AML-193 (cell line): ENCODE data around the gene PRKCH.

Experiments used
- DNase-seq, 2 experiments: peaks; one replicate each; lab custom pipeline; 2025; lab: John Stamatoyannopoulos, UW

The PRKCH gene

DNA sequence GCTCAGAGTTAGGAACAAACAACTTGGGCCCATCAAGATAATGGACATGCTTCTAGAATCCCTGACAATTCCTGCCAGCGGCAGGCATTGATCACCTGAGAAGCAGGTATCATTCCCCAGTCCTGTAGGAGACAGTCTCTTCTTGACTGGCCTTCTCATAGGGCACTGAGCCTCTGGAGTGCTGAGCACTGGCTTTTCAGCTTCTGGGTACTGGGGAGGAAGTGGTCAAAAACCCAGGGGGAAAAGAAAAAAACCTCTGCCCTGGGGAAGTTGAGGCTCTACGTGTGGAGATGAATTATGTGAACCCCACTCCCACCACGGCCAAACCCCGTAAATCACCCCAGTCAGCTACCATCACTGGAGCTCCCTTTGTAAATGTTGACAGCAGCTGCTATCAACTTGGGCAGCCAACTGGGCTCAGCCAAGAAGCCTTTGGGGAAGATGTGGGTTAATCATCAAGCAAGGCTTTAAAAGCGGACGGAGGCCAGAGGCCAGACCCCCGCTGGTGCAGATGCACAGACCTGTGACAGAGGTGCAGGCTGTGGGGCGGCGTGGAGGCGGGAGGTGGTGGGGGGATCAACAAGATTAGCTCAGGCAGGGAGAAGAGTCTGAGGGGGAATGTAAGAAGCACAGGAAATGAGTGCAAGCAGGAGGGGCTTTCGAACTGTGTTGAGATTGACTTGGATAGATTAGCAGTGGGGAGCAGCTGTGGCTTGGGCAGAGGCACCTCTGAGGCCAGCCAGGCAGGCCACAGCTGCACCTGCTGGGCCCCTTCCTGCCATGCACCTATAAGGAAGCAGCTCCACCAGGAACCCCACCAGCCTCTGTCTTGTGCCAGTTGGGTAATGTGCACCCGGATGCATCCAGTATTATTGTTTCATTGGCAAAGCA, 268.6 kb downstream of the PRKCH start:
- no peak for DNase-seq

DNA sequence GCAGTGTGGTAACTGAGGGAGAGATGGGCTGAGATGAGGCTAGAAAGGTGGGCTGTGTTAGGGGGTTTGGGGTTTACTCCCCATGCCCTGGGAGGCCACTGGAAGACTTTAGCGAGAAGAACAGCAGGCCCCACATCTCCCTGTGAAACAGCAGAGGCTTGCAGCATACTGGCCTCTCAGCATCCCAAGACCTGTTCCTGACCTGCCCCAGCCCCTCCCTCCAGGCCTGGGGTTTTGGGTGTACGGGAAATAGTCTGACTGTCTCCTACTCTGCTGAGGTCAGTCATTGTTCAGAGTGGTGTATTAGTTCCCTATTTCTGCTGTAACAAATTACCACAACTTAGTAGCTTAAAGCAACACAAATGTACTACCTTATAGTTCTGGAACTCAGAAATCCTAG, 270.5 kb downstream of the PRKCH start:
- no peak for DNase-seq

DNA sequence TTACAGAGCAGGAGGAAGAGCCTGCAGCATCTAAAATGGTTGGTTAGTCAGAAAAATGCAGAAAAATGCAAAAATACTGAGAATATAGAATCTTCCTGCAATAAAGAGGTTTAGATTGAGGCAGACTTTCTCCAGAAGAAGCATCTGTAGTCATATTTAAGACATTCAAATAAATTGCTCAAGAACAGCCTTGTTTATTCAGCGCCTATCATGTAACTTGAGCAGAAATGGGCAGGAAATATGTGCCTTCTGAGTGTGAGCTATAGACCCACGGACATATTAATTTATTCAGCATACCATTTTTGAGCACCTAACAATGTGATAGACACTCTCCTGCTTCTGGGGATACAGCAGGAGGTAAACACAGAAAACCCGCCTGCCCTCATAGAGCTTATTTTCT, 272.0 kb downstream of the PRKCH start:
- DNase-seq, result no peak

DNA sequence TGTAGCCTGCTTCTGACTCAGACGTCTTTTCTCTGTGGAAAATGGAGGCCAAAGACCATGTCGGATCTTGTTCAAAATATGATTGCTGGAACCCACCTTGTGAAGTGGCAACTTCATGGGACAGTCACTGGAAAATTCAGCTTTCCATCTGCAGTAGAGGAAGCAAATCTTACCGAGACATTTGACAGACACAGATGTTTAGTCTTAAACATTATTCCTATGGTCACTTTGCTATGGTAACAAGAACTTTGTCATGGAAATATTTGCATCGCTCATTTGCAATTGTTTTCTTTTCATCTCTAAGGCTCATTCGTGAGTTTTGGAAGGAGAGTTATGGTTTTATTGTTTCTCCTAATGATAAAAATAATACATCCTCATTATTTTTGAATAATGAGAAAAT, 275.6 kb downstream of the PRKCH start:
- DNase-seq, result no peak

DNA sequence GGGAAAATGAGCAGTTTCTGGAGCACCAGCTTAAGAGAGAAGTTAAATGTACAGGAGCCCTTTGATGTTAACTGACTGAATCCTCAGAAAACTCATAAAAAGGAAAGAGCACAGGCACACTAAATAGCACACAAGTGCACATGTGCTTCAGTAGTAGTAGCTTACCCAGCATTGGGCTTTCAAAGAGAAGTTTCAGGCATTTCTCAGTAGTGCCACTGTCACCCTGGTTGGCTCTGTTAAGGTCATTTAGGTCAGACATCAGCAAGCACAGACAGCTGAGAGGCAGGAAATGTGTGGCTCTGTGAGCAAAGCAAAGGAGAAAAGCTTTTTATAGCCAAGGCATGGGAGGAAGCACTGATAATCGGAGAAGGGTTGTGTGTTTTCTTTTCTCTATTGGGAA, 277.6 kb downstream of the PRKCH start:
- DNase-seq, result no peak

DNA sequence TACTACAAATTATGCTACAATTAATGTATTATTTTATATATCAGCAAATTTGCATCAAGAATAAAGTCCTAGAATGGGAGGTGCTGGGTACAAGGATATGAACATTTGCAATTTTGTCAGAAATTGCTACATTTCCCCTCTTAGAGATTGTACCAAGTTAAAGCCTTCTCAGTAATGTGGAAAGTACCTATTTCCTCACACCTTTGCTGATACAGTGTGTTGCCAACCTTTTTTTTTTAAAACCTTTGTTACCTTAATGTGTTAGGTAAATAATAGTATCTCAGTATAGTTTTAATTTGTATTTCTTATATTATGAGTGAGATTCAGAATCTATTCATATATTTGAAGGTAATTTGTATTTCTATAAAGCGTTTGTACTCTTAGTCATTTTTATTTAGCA, 278.6 kb downstream of the PRKCH start:
- peak in 1 of 2 experiments; percentile 14 for DNase-seq
